Esophagus muscularis mucosa (tissue), 4 donors: ENCODE measurements around the gene ZNF292. TPM values are rescaled to one million over a fixed set of nuclear protein-coding genes. Genes with fewer than 3 reads are reported as not detected.
"Not testable (repeated sequence)": the region's sequence is repeated elsewhere in the genome, so short reads cannot be mapped to it uniquely, and the experiment has no call there.

Source experiments
- DNase-seq: peaks from one replicate; pipeline ENCODE4 v3.0.0-alpha.2; 2017; ENCODE audit errors: extremely low spot score
- H3K27ac ChIP-seq, 4 donors: fragments of 200-600 bp; sonication (generic); replicated peaks in 1 of 4; 1 replicate in 3 of 4; 2 replicates in 1 of 4; pipeline ENCODE4 v1.5.1; 2016 to 2019; ENCODE audit warnings: mild to moderate bottlenecking in 1 of 4
- H3K27me3 ChIP-seq, 4 donors: fragments of 200-600 bp; sonication (generic); one replicate each; pipeline versions ENCODE4 v1.5.1 to v1.6.0; 2016 to 2019
- H3K36me3 ChIP-seq, 4 donors: fragments of 200-600 bp; sonication (generic); one replicate each; pipeline ENCODE4 v1.5.1; 2016 to 2019
- H3K4me1 ChIP-seq, 4 donors: fragments of 200-600 bp; sonication (generic); one replicate each; pipeline ENCODE4 v1.5.1; 2016 to 2019
- H3K4me3 ChIP-seq, 4 donors: fragments of 200-600 bp; sonication (generic); 1 replicate in 2 of 4; 2 replicates in 2 of 4; pipeline ENCODE4 v1.5.1; 2016 to 2019; ENCODE audit warnings: mild to moderate bottlenecking in 4 of 4, moderate library complexity in 1 of 4
- H3K9me3 ChIP-seq, 4 donors: fragments of 200-600 bp; sonication (generic); 1 replicate in 3 of 4; 2 replicates in 1 of 4; pipeline ENCODE4 v1.5.1; 2016 to 2019
- CTCF ChIP-seq, 3 experiments: fragments of 200-600 bp in 2 of 3; fragments of 450-650 bp in 1 of 3; sonication (generic) in 2 of 3; IDR thresholded peaks; one replicate each; pipeline ENCODE4 v1.5.1; 2017 to 2019; ENCODE audit warnings: antibody characterized with exemption in 3 of 3, mild to moderate bottlenecking in 2 of 3, moderate library complexity in 1 of 3
- EP300 ChIP-seq: sonication (generic); formaldehyde crosslinking; IDR thresholded peaks from one replicate; pipeline ENCODE4 v1.6.1; 2017; ENCODE audit warnings: antibody characterized with exemption
- POLR2A ChIP-seq: fragments of 450-650 bp; IDR thresholded peaks from one replicate; pipeline ENCODE4 v1.6.1; 2017; ENCODE audit warnings: antibody characterized with exemption, moderate library complexity, mild to moderate bottlenecking, low read depth
- POLR2AphosphoS5 ChIP-seq, 2 donors: sonication (generic); formaldehyde crosslinking; IDR thresholded peaks; one replicate each; pipeline ENCODE4 v1.6.1; 2017; ENCODE audit warnings: antibody characterized with exemption in 2 of 2
- WGBS: methylation state at CpG from one replicate; pipeline ENCODE4 v1.1.5; 2018; 5-methylcytosine and 5-hydroxymethylcytosine counted together
- intact Hi-C: fragments of 100-400 bp; cut with DNase I; formaldehyde crosslinking; loops from one replicate; pipeline ENCODE4 v1.15.1; 2023
- total RNA-seq, 4 donors: library from RNA; depleted of rRNA; stranded (reverse); fragments of >200 nt; gene quantifications; one replicate each; pipeline versions ENCODE4 v1.1.0 to v1.2.1, GENCODE V29; 2016

ZNF292 gene
- total RNA-seq, 4 donors from 2014 or later = 28.3 to 44.9 (median 32.2) TPM

- Histone ChIP-seq H3K27me3 (no peaks in the 10 kb centered on the region), H3K9me3 (no peaks in the 10 kb centered on the region), H3K4me1 (no peaks in the 10 kb centered on the region), H3K4me3 (no peak overlapping the region), H3K36me3 (peaks cover 12 to 64% (median 22%) of the 10 kb centered on the region in 4 donors), H3K27ac (no peak overlapping the region)
- intact Hi-C loops = no loop called here
- no peak for TF ChIP-seq POLR2A
- no peak for TF ChIP-seq CTCF (IDR thresholded peaks at IDR 0.05)
- 100% methylated on average over 1 of the region's 1 CpG for WGBS
- DNase-seq = no peak
These were observed 69.6 kb downstream of the ZNF292 start for GRCh38 chr6:87224971-87225370.

GRCh38 chr6:87225511-87225910 is 70.1 kb downstream of the ZNF292 start:
- intact Hi-C loops = no loop called here
- WGBS = 84% methylated on average over 2 of the region's 2 CpGs
- TF ChIP-seq CTCF (IDR thresholded peaks at IDR 0.05) (no peak), POLR2AphosphoS5 (IDR thresholded peaks at IDR 0.05) (no peak), POLR2A (no peak), EP300 (no peak)

GRCh38 chr6:87225937-87226336 is 70.6 kb downstream of the ZNF292 start:
- no peaks in the 10 kb centered on the region for H3K27me3 ChIP-seq
- TF ChIP-seq POLR2AphosphoS5 (IDR thresholded peaks at IDR 0.05) (no peak), CTCF (IDR thresholded peaks at IDR 0.05) (no peak), POLR2A (no peak), EP300 (no peak)
- DNase-seq = no peak
- intact Hi-C loops = no loop called here
- no peak overlapping the region for H3K27ac ChIP-seq
- no peaks in the 10 kb centered on the region for H3K4me1 ChIP-seq
- no peaks in the 10 kb centered on the region for H3K9me3 ChIP-seq
- no peak overlapping the region for H3K4me3 ChIP-seq
- peaks cover 12 to 55% (median 19%) of the 10 kb centered on the region in 4 donors for H3K36me3 ChIP-seq

More at GRCh38 chr6:87225511-87225910, 70.1 kb downstream of the ZNF292 start:
- no peaks in the 10 kb centered on the region for H3K9me3 ChIP-seq
- H3K4me1 ChIP-seq = no peaks in the 10 kb centered on the region
- peaks cover 12 to 59% (median 19%) of the 10 kb centered on the region in 4 donors for H3K36me3 ChIP-seq
- H3K27me3 ChIP-seq = no peaks in the 10 kb centered on the region
- DNase-seq = no peak
- no peak overlapping the region for H3K27ac ChIP-seq
- no peak overlapping the region for H3K4me3 ChIP-seq

- DNase-seq = no peak
- H3K9me3 ChIP-seq = no peaks in the 10 kb centered on the region
- no peak overlapping the region for H3K27ac ChIP-seq
- peaks cover 0 to 39% (median 2%) of the 10 kb centered on the region in 4 donors for H3K36me3 ChIP-seq
- 91% methylated on average over 1 of the region's 1 CpG for WGBS
- TF ChIP-seq CTCF (IDR thresholded peaks at IDR 0.05) = no peak
- no peak for TF ChIP-seq POLR2A
- no peak for TF ChIP-seq POLR2AphosphoS5 (IDR thresholded peaks at IDR 0.05)
- intact Hi-C loops = no loop called here
- no peaks in the 10 kb centered on the region for H3K27me3 ChIP-seq
- H3K4me1 ChIP-seq = no peaks in the 10 kb centered on the region
- H3K4me3 ChIP-seq = no peak overlapping the region
These were observed 75.4 kb downstream of the ZNF292 start for GRCh38 chr6:87230801-87231200.

- no peak overlapping the region for H3K27ac ChIP-seq
- H3K9me3 ChIP-seq = no peaks in the 10 kb centered on the region
- no peaks in the 10 kb centered on the region for H3K27me3 ChIP-seq
- H3K4me3 ChIP-seq = no peak overlapping the region
- TF ChIP-seq CTCF (IDR thresholded peaks at IDR 0.05) (peak; percentile 60 to 70 (median 61)), POLR2A (no peak)
- H3K36me3 ChIP-seq = peaks cover 0 to 45% (median 14%) of the 10 kb centered on the region in 4 donors
- no peak for DNase-seq
- intact Hi-C loops = loop anchor here (2.0 kb wide), 1 partner anchor 99 kb away; no protein-coding TSS in a partner anchor
- H3K4me1 ChIP-seq = no peaks in the 10 kb centered on the region
These were observed 82.4 kb downstream of the ZNF292 start for GRCh38 chr6:87237804-87238203.

GRCh38 chr6:87239098-87239635 is 83.8 kb downstream of the ZNF292 start:
- H3K27me3 ChIP-seq, H3K9me3 ChIP-seq, H3K4me1 ChIP-seq, intact Hi-C loops, H3K27ac ChIP-seq, H3K4me3 ChIP-seq, DNase-seq: not testable (repeated sequence)
- 94% methylated on average over 7 of the region's 39 CpGs for WGBS
- peaks cover 0 to 39% (median 17%) of the 10 kb centered on the region in 4 donors for H3K36me3 ChIP-seq
